H1 (cell line): ENCODE data around the gene GAPDHS. TPM values are rescaled to one million over a fixed set of nuclear protein-coding genes. Genes with fewer than 3 reads are reported as not detected.

Experiments
- CTBP2 ChIP-seq: IDR thresholded peaks from 2 replicates; pipeline ENCODE4 v1.7.0; 2011; ENCODE audit warnings: borderline replicate concordance, mild to moderate bottlenecking, moderate library complexity, mixed read lengths, low read length; ENCODE audit not compliant: insufficient read depth, insufficient read length
- SAP30 ChIP-seq: fragments of 300-600 bp; sonication (generic); IDR thresholded peaks from 2 replicates; pipeline ENCODE4 v1.7.1; 2012; ENCODE audit warnings: low read length, moderate library complexity, mild to moderate bottlenecking, inconsistent platforms; ENCODE audit not compliant: insufficient read depth, insufficient replicate concordance
- TBP ChIP-seq: IDR thresholded peaks from 2 replicates; pipeline ENCODE4 v1.6.1; 2011; ENCODE audit warnings: low read depth, low read length, improper control_type of control experiment
- ZNF274 ChIP-seq: IDR thresholded peaks from 2 replicates; pipeline ENCODE4 v1.7.0; 2012; ENCODE audit warnings: low read length, borderline replicate concordance; ENCODE audit errors: extremely low read depth
- polyA plus RNA-seq, 7 experiments: library from polyadenylated mRNA; depleted of rRNA in 3 of 7; stranded (reverse) in 5 of 7; unstranded in 2 of 7; fragments of >200 nt in 5 of 7; fragments of 200-250 nt in 2 of 7; gene quantifications; 1 replicate in 5 of 7; 2 replicates in 1 of 7; 4 replicates in 1 of 7; pipeline versions ENCODE4 v1.2.1 to v1.2.3, GENCODE V29; 2011 to 2013; ENCODE audit warnings: missing spikeins in 2 of 7, mixed read lengths in 2 of 7
- total RNA-seq: library from RNA; stranded (reverse); fragmentation: NEBNext Ultra II Directional; extraction: Animal tissue kit (Norgen Biotek cat#: 25700); gene quantifications from 2 replicates; pipeline ENCODE4 v1.2.1, GENCODE V29; 2021

The GAPDHS gene
- total and polyA plus RNA-seq, 2 of the 8 experiments (the other 6 are each of a cell fraction or from before 2014, with no cell fraction given) = 0.26 TPM; not detected in 1

DNA sequence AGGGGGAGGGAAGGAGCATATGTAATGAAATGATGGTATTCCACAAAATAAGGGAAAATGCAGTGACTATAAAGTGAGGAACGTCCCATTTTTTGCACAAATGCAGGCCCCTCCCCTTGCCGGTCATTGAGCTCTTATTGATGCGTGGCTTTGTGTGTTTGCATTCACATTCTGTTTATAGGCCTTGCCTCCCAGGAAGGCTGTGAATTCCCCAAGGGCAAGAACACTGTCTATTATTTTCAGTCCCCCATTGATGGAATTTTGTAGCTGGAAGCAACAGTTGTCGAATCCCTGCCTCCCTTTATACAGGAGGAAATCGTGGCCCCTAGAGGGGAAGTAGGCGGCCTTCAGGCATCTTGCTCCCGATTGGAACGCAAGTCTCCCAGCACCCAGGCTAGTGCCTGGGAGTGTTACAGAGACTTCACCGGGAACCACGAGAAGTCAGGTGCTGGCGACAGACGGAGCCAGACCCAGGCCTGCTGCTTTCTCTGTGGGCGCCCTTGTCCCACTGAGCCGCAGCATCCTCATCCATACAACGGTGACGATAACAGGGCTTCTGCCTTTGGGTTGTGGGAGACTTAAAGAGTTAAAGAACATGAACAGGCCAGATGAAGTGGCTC is 12.0 kb upstream of the GAPDHS start (continued):
- no peak for TF ChIP-seq ZNF274
- no peak for TF ChIP-seq CTBP2
- no peak for TF ChIP-seq SAP30
- peak; percentile 32; the same call in 1 of the 2 replicates for TF ChIP-seq TBP
- TF ChIP-seq, all 59 proteins: peak for 2
